B cell (primary cell): ENCODE data around the gene B4GALNT1. TPM values are rescaled to one million over a fixed set of nuclear protein-coding genes. Genes with fewer than 3 reads are reported as not detected.
"Not testable (repeated sequence)": the region's sequence is repeated elsewhere in the genome, so short reads cannot be mapped to it uniquely, and the experiment has no call there.

Source experiments
- ATAC-seq: fragments of 200-7000 bp; cut with Tn5 transposase; one replicate; pipeline ENCODE4 v1.10.0; 2021; ENCODE audit warnings: low read depth, mild to moderate bottlenecking, moderate number of reproducible peaks, moderate library complexity
- CTCF ChIA-PET: fragments of 350-600 bp; sonication (Branson Sonifier 250); formaldehyde crosslinking; loops from one replicate; lab custom pipeline; 2021; ENCODE audit warnings: antibody characterized with exemption, inconsistent platforms; lab: Charles Lee
- POLR2A ChIA-PET: fragments of 350-600 bp; sonication (Branson Sonifier 250); formaldehyde crosslinking; loops from one replicate; lab custom pipeline; 2021; ENCODE audit warnings: antibody characterized with exemption; lab: Charles Lee
- DNase-seq: peaks from one replicate; pipeline ENCODE4 v3.0.0; 2013
- H2AFZ ChIP-seq: 2 replicates; pipeline ENCODE4 v1.6.1; 2012; ENCODE audit warnings: mild to moderate bottlenecking, low read depth, low read length; ENCODE audit not compliant: insufficient read depth, poor library complexity, severe bottlenecking
- H3K27ac ChIP-seq, 2 donors: 1 replicate in 1 of 2; 2 replicates in 1 of 2; pipeline ENCODE4 v1.5.1; 2012 to 2013; ENCODE audit warnings: low read length in 2 of 2, mild to moderate bottlenecking in 2 of 2, moderate library complexity in 1 of 2
- H3K27me3 ChIP-seq, 4 experiments: fragments of 200-600 bp in 1 of 4; sonication (generic) in 1 of 4; replicated peaks in 1 of 4; 1 replicate in 2 of 4; 2 replicates in 2 of 4; pipeline versions ENCODE4 v1.6.1 to v1.7.0; 2013 to 2016; ENCODE audit warnings: low read length in 3 of 4, mild to moderate bottlenecking in 2 of 4, mixed read lengths in 1 of 4, moderate library complexity in 1 of 4; ENCODE audit not compliant: insufficient read depth in 4 of 4, control insufficient read depth in 3 of 4; ENCODE audit errors: control extremely low read depth in 1 of 4
- H3K36me3 ChIP-seq, 2 experiments: replicated peaks in 1 of 2; 1 replicate in 1 of 2; 2 replicates in 1 of 2; pipeline versions ENCODE4 v1.6.1 to v1.7.1; 2013; ENCODE audit warnings: low read length in 1 of 2; ENCODE audit not compliant: insufficient read depth in 2 of 2, control insufficient read depth in 1 of 2; ENCODE audit errors: control extremely low read depth in 1 of 2, extremely low read depth in 1 of 2
- H3K4me1 ChIP-seq, 2 donors: fragments of 200-600 bp in 1 of 2; sonication (generic) in 1 of 2; 1 replicate in 1 of 2; 2 replicates in 1 of 2; pipeline versions ENCODE4 v1.5.1 to v1.6.1; 2013 to 2017; ENCODE audit warnings: low read length in 2 of 2; ENCODE audit not compliant: control insufficient read depth in 2 of 2, insufficient read depth in 2 of 2
- H3K4me2 ChIP-seq: replicated peaks from 2 replicates; pipeline ENCODE3; 2012; ENCODE audit warnings: mild to moderate bottlenecking, low read depth, low read length; ENCODE audit not compliant: poor library complexity, severe bottlenecking
- H3K4me3 ChIP-seq, 5 experiments: fragments of 200-600 bp in 1 of 5; sonication (generic) in 1 of 5; 1 replicate in 3 of 5; 2 replicates in 2 of 5; pipeline versions ENCODE4 v1.5.1 to v1.7.0; 2011 to 2016; ENCODE audit warnings: low read length in 4 of 5, mild to moderate bottlenecking in 4 of 5, low read depth in 2 of 5, control low read depth in 1 of 5, moderate library complexity in 1 of 5; ENCODE audit not compliant: insufficient read depth in 1 of 5; ENCODE audit errors: control extremely low read depth in 1 of 5, extremely low read depth in 1 of 5
- H3K79me2 ChIP-seq: fragments of 200-600 bp; sonication (generic); one replicate; pipeline ENCODE4 v1.6.0; 2016; ENCODE audit warnings: low read length; ENCODE audit not compliant: control insufficient read depth, insufficient read depth
- H3K9ac ChIP-seq: fragments of 200-600 bp; sonication (generic); 2 replicates; pipeline ENCODE4 v1.6.1; 2017; ENCODE audit warnings: mild to moderate bottlenecking, low read length, moderate library complexity
- H3K9me3 ChIP-seq, 3 donors: one replicate each; pipeline versions ENCODE4 v1.6.1 to v1.7.1; 2013; ENCODE audit warnings: low read length in 2 of 3; ENCODE audit not compliant: control insufficient read depth in 2 of 3, insufficient read depth in 1 of 3; ENCODE audit errors: control extremely low read depth in 1 of 3
- H4K20me1 ChIP-seq: 2 replicates; pipeline ENCODE4 v1.6.0; 2012; ENCODE audit warnings: mild to moderate bottlenecking, low read length; ENCODE audit not compliant: insufficient read depth, control insufficient read depth, poor library complexity, severe bottlenecking
- H3K27ac Mint-ChIP-seq: one replicate; pipeline ENCODE4 v1.8.0; 2021; ENCODE audit warnings: mixed read lengths
- H3K27me3 Mint-ChIP-seq: one replicate; pipeline ENCODE4 v1.8.0; 2021; ENCODE audit warnings: mixed read lengths
- H3K4me1 Mint-ChIP-seq: one replicate; pipeline ENCODE4 v1.8.0; 2021; ENCODE audit warnings: mixed read lengths
- H3K4me3 Mint-ChIP-seq: one replicate; pipeline ENCODE4 v1.8.0; 2021; ENCODE audit warnings: mixed read lengths
- H3K9me3 Mint-ChIP-seq: one replicate; pipeline ENCODE4 v1.8.0; 2022; ENCODE audit warnings: mixed read lengths; ENCODE audit not compliant: insufficient read depth
- CTCF ChIP-seq: fragments of 200-600 bp; IDR thresholded peaks from one replicate; pipeline ENCODE4 v1.8.0; 2022; ENCODE audit warnings: antibody characterized with exemption, mild to moderate bottlenecking
- EZH2 ChIP-seq: IDR thresholded peaks from 2 replicates; pipeline ENCODE4 v1.6.1; 2012; ENCODE audit warnings: borderline replicate concordance, low read depth, mild to moderate bottlenecking, moderate library complexity, low read length; ENCODE audit not compliant: insufficient read depth, poor library complexity, severe bottlenecking
- WGBS: methylation state at CpG from one replicate; pipeline ENCODE4 v1.1.5; 2013; ENCODE audit warnings: missing lambda C conversion rate; ENCODE audit not compliant: insufficient coverage; 5-methylcytosine and 5-hydroxymethylcytosine counted together
- intact Hi-C: fragments of 100-400 bp; cut with micrococcal nuclease; formaldehyde crosslinking; loops from one replicate; pipeline ENCODE4 v1.10.0; 2022
- polyA plus RNA-seq: library from polyadenylated mRNA; depleted of rRNA; stranded (reverse); fragments of >200 nt; gene quantifications from 2 replicates; pipeline ENCODE4 v1.2.3, GENCODE V29; 2012
- total RNA-seq, 2 donors: library from RNA; stranded (reverse); fragments of 120-200 nt in 1 of 2; gene quantifications; 1 replicate in 1 of 2; 2 replicates in 1 of 2; pipeline versions ENCODE4 v1.2.3 to v1.2.4, GENCODE V29; 2013 to 2022

The B4GALNT1 gene
- total and polyA plus RNA-seq, 2 donors (not counting 1 experiment from before 2014, with no cell fraction given), result 0.04 to 0.22 TPM

GRCh38 chr12:57645990-57646658 lies 13.1 kb upstream of the B4GALNT1 start:
- ATAC-seq, H3K4me1 Mint-ChIP-seq, CTCF ChIA-PET, H3K9ac ChIP-seq, H3K27ac ChIP-seq, H3K4me3 ChIP-seq, H3K4me2 ChIP-seq, DNase-seq, H3K27me3 ChIP-seq, H3K36me3 ChIP-seq, H3K4me1 ChIP-seq, intact Hi-C loops, H3K27ac Mint-ChIP-seq, H4K20me1 ChIP-seq, H3K9me3 Mint-ChIP-seq, H3K79me2 ChIP-seq, H3K4me3 Mint-ChIP-seq, H2AFZ ChIP-seq, POLR2A ChIA-PET: not testable (repeated sequence)
- H3K9me3 ChIP-seq, result peaks cover 0 to 11% (median 10%) of the 10 kb centered on the region in 3 donors
- peaks cover 15% of the 10 kb centered on the region for H3K27me3 Mint-ChIP-seq
- WGBS, result no CpG with 5 or more reads among the region's 13 CpGs

DNA sequence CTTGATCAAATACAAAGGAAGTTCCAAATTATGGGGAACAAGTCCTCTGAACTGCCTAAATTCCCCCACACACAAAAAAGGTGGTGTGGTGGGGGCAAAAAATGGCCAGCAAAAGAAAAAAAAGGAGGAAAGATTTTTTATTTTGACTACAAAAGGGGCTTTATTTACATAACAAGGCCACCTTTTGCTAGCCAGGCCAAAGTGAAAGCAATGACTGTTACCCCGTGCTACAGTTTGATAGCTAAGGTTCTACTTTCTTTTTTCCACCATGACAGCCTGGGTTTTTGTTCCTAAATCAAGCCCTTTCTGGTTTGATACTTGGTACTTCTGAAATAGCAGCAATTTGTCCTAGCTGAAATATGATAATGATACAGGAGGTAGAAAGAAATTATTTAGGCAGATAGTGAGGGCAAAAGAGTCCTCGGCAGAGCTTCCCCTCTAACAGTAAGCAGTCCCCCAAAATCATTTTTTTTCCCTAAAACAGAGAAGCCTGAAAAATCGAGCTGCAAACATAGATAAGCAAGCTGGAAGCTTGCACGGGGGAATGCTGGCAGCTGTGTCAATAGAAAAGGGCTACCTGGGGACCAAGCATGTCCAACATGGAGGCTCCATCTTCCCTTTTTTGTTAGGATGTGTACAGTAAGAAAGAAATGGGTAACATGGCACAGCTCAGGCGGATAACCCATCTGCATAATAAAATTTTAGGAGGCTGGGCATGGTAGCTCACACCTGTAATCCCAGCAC lies 8.9 kb upstream of the B4GALNT1 start:
- Histone ChIP-seq H4K20me1 (no peaks in the 10 kb centered on the region), H3K27me3 (peaks cover 0 to 20% (median 7%) of the 10 kb centered on the region in 4 experiments), H3K9ac (no peak overlapping the region), H3K79me2 (no peaks in the 10 kb centered on the region), H3K4me1 (no peaks in the 10 kb centered on the region), H3K36me3 (no peaks in the 10 kb centered on the region), H3K4me3 (no peak overlapping the region), H2AFZ (no peak overlapping the region), H3K4me2 (no peak overlapping the region), H3K27ac (no peak overlapping the region), H3K9me3 (peaks cover 0 to 11% (median 10%) of the 10 kb centered on the region in 3 donors)
- POLR2A ChIA-PET, result no interaction called here
- CTCF ChIA-PET, result interaction anchor here (0.7 to 2.0 kb wide), 2 partner anchors 9 to 855 kb away, joined by 4 to 10 read pairs; partner anchors contain the start of gene B4GALNT1
- intact Hi-C loops, result no loop called here
- DNase-seq (no peak), ATAC-seq (no peak)
- H3K27me3 Mint-ChIP-seq, result peaks cover 32% of the 10 kb centered on the region
- WGBS, result 60% methylated on average over 3 of the region's 5 CpGs
- no peaks in the 10 kb centered on the region for H3K9me3 Mint-ChIP-seq
- no peak overlapping the region for H3K27ac Mint-ChIP-seq
- H3K4me3 Mint-ChIP-seq, result no peak overlapping the region
- no peaks in the 10 kb centered on the region for H3K4me1 Mint-ChIP-seq
- TF ChIP-seq CTCF (no peak), EZH2 (no peak)
